Activated CD8-positive, alpha-beta T cell treated with anti-CD3 and anti-CD28 coated beads for 36 hours (primary cell): ENCODE results near the gene MAN2C1. TPM values are rescaled to one million over a fixed set of nuclear protein-coding genes. Genes with fewer than 3 reads are reported as not detected.
"Not testable (repeated sequence)": the region's sequence is repeated elsewhere in the genome, so short reads cannot be mapped to it uniquely, and the experiment has no call there.

Source experiments
- ATAC-seq: fragments of 200-7000 bp; cut with Tn5 transposase; one replicate; pipeline ENCODE4 v1.10.0; 2021; ENCODE audit warnings: mild to moderate bottlenecking, moderate library complexity
- CTCF ChIA-PET: fragments of 350-600 bp; sonication (Branson Sonifier 250); formaldehyde crosslinking; loops from one replicate; lab custom pipeline; 2021; ENCODE audit warnings: antibody characterized with exemption; lab: Charles Lee
- POLR2A ChIA-PET: fragments of 350-600 bp; sonication (Branson Sonifier 250); formaldehyde crosslinking; loops from one replicate; lab custom pipeline; 2021; ENCODE audit warnings: antibody characterized with exemption; lab: Charles Lee
- DNase-seq: peaks from one replicate; pipeline ENCODE4 v3.0.0-alpha.2; 2020
- H3K27ac Mint-ChIP-seq: one replicate; pipeline ENCODE4 v1.8.0; 2021; ENCODE audit warnings: mild to moderate bottlenecking, mixed read lengths
- H3K27me3 Mint-ChIP-seq: one replicate; pipeline ENCODE4 v1.8.0; 2021; ENCODE audit warnings: mixed read lengths
- H3K36me3 Mint-ChIP-seq: one replicate; pipeline ENCODE4 v1.8.0; 2021; ENCODE audit warnings: low read depth, mixed read lengths
- H3K4me1 Mint-ChIP-seq: one replicate; pipeline ENCODE4 v1.8.0; 2021; ENCODE audit warnings: low read depth, mixed read lengths
- H3K4me3 Mint-ChIP-seq: one replicate; pipeline ENCODE4 v1.8.0; 2021; ENCODE audit warnings: mild to moderate bottlenecking, moderate library complexity, mixed read lengths
- H3K9me3 Mint-ChIP-seq: one replicate; pipeline ENCODE4 v1.8.0; 2021; ENCODE audit warnings: mixed read lengths
- CTCF ChIP-seq: fragments of 200-600 bp; IDR thresholded peaks from one replicate; pipeline ENCODE4 v1.8.0; 2022; ENCODE audit warnings: antibody characterized with exemption, mild to moderate bottlenecking
- intact Hi-C: fragments of 100-400 bp; cut with micrococcal nuclease; formaldehyde crosslinking; loops from one replicate; pipeline ENCODE4 v1.10.0; 2022
- total RNA-seq, 2 experiments: library from RNA; stranded (reverse); gene quantifications; one replicate each; pipeline ENCODE4 v1.2.3, GENCODE V29; 2021

The MAN2C1 gene
- total RNA-seq, 2 experiments from 2014 or later: 170 to 181 TPM

DNA sequence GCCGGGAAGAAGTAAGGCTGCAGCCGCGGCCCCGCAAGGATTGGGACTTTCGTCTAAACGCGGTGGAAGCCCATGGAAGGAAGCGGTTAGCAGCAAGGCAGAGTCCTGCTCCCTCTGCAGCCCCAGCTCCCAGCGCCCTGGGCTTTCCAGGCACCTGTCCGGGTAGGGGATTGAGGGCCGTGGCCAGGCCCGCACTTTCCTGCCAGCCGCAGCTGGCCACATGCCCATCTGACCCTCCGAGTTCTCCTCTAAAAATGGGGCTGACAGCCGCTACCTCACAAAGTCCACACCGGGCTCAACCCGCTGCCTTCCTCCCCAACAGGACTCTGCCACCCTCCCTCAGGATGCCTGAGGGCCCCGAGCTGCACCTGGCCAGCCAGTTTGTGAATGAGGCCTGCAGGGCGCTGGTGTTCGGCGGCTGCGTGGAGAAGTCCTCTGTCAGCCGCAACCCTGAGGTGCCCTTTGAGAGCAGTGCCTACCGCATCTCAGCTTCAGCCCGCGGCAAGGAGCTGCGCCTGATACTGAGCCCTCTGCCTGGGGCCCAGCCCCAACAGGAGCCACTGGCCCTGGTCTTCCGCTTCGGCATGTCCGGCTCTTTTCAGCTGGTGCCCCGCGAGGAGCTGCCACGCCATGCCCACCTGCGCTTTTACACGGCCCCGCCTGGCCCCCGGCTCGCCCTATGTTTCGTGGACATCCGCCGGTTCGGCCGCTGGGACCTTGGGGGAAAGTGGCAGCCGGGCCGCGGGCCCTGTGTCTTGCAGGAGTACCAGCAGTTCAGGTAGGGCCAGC lies 19.7 kb downstream of the MAN2C1 start:
- Mint-ChIP-seq H3K4me1 (peaks cover 28% of the 10 kb centered on the region), H3K27me3 (peaks cover 1% of the 10 kb centered on the region), H3K9me3 (peaks cover 18% of the 10 kb centered on the region), H3K36me3 (peaks cover 25% of the 10 kb centered on the region), H3K27ac (peak overlapping the region; percentile 59), H3K4me3 (peak overlapping the region; percentile 46)
- DNase-seq: no peak
- ChIA-PET POLR2A (interaction anchor here (0.8 to 11.3 kb wide), 5 partner anchors 11 to 278 kb away, joined by 3 to 81 read pairs (median 3); partner anchors contain the start of gene MAN2C1), CTCF (interaction anchor here (1.2 kb wide), 1 partner anchor 19 kb away, joined by 4 read pairs; no protein-coding TSS in a partner anchor)
- no peak for TF ChIP-seq CTCF
- intact Hi-C loops: no loop called here
- ATAC-seq: no peak

DNA sequence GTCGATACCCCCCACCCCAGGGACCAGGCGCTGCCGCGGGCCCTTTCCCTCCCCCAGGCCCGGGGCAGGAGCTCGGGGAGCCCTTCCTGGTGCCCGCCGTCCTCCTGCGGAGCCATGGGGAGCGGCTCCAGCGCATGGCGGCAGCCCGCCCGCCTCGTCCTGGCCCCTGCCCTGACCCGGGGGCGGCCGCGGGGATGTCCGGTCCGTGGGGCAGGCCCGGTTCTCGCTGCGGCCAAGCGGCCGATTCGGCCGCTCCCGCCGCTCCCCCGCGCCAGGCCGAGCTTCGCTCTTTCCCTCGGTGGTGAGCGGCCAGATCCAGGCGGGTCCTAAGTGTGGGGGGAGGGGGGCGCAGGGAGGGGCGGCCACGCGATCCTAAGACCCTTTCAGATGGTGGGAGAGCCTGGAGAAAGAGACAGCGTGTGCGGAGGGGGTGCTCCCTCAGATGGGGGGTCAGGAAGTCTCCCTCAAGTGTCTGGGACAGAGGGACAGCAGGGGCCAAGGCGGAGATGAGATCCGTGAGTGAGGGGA lies 20.3 kb downstream of the MAN2C1 start:
- DNase-seq (no peak), ATAC-seq (no peak)
- intact Hi-C loops: no loop called here
- Mint-ChIP-seq H3K4me1 (peaks cover 28% of the 10 kb centered on the region), H3K27me3 (peaks cover 1% of the 10 kb centered on the region), H3K9me3 (peaks cover 18% of the 10 kb centered on the region), H3K4me3 (peak overlapping the region; percentile 76), H3K27ac (peak overlapping the region; percentile 59), H3K36me3 (peaks cover 25% of the 10 kb centered on the region)
- CTCF ChIA-PET: no interaction called here
- POLR2A ChIA-PET: interaction anchor here (0.8 to 11.3 kb wide), 3 partner anchors 12 to 105 kb away, joined by 3 to 81 read pairs (median 7); partner anchors contain the start of gene MAN2C1
- TF ChIP-seq CTCF: no peak

GRCh38 chr15:75347222-75348033 lies 21.0 kb downstream of the MAN2C1 start:
- H3K4me3 Mint-ChIP-seq: peak overlapping the region; percentile 76
- H3K27me3 Mint-ChIP-seq: peaks cover 1% of the 10 kb centered on the region
- DNase-seq (peak; percentile 76), ATAC-seq (peak; percentile 61)
- H3K27ac Mint-ChIP-seq: peak overlapping the region; percentile 62
- CTCF ChIA-PET: interaction anchor here (1.0 kb wide), 1 partner anchor 20 kb away, joined by 4 read pairs; the partner anchor contains the start of gene MAN2C1
- POLR2A ChIA-PET: interaction anchor here (2.3 to 11.3 kb wide), 2 partner anchors 12 to 21 kb away, joined by 7 to 81 read pairs; partner anchors contain the start of gene MAN2C1
- TF ChIP-seq CTCF: no peak
- peaks cover 25% of the 10 kb centered on the region for H3K36me3 Mint-ChIP-seq
- peaks cover 28% of the 10 kb centered on the region for H3K4me1 Mint-ChIP-seq
- H3K9me3 Mint-ChIP-seq: peaks cover 18% of the 10 kb centered on the region
- intact Hi-C loops: no loop called here

GRCh38 chr15:75346796-75347221 lies 21.6 kb downstream of the MAN2C1 start, which contains the start of gene NEIL1:
Gene NEIL1 (plus strand): TSS chr15:75347039. CDS start chr15:75348906, 1,867 bp downstream.
- ChIA-PET CTCF (interaction anchor here (1.0 kb wide), 1 partner anchor 21 kb away, joined by 4 read pairs; the partner anchor contains the start of gene MAN2C1), POLR2A (interaction anchor here (2.3 to 11.3 kb wide), 2 partner anchors 13 to 21 kb away, joined by 7 to 81 read pairs; partner anchors contain the start of gene MAN2C1)
- Mint-ChIP-seq H3K27ac (peak within 1 kb of the TSS; percentile 62), H3K27me3 (peaks cover 1% of the 10 kb centered on the region), H3K9me3 (peaks cover 18% of the 10 kb centered on the region), H3K36me3 (peaks cover 25% of the 10 kb centered on the region), H3K4me1 (peaks cover 28% of the 10 kb centered on the region), H3K4me3 (peak within 1 kb of the TSS; percentile 76)
- intact Hi-C loops: no loop called here
- ATAC-seq (no peak), DNase-seq (no peak)
- TF ChIP-seq CTCF: no peak

DNA sequence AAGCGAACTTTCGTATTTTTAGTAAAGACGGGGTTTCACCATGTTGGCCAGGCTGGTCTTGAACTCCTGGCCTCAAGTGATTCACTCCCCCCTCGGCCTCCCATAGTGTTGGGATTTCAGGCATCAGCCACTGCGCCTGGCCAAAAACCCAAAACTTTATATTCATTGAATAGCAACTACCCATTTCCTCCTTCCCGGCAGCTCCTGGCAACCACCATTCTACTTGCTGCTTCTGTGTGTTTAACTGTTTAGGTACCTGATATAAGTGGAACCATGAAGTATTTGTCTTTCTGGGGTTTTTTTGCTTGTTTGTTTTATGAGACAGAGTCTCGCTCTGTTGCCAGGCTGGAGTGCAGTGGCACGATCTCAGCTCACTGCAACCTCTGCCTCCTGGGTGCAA lies 24.5 kb downstream of the MAN2C1 start:
- H3K4me3 Mint-ChIP-seq, H3K9me3 Mint-ChIP-seq, H3K27me3 Mint-ChIP-seq, ATAC-seq, DNase-seq, POLR2A ChIA-PET, CTCF ChIA-PET, H3K27ac Mint-ChIP-seq, intact Hi-C loops: not testable (repeated sequence)
- H3K36me3 Mint-ChIP-seq: peaks cover 16% of the 10 kb centered on the region
- H3K4me1 Mint-ChIP-seq: peaks cover 10% of the 10 kb centered on the region
